SK-N-SH treated with all-trans-retinoic acid at 6 μM for 48 hours (cell line): ENCODE data around the gene DNER.

Experiments
- ARNTL ChIP-seq: fragments of 450-650 bp; formaldehyde crosslinking; IDR thresholded peaks from 2 replicates; pipeline ENCODE4 v1.5.0; 2020; ENCODE audit warnings: low read depth, mild to moderate bottlenecking, moderate library complexity, borderline replicate concordance
- BACH2 ChIP-seq: fragments of 250-450 bp; sonication (Bioruptor Pico); IDR thresholded peaks from 2 replicates; pipeline ENCODE4 v1.9.0; 2021; ENCODE audit warnings: mild to moderate bottlenecking, borderline replicate concordance
- CREB5 ChIP-seq: fragments of 250-450 bp; sonication (Bioruptor Pico); IDR thresholded peaks from 2 replicates; pipeline ENCODE4 v1.5.1; 2020; ENCODE audit warnings: low read depth, mild to moderate bottlenecking, moderate library complexity
- CSDC2 ChIP-seq: fragments of 250-450 bp; sonication (Bioruptor Pico); IDR thresholded peaks from 2 replicates; pipeline ENCODE4 v1.5.0; 2020; ENCODE audit warnings: mild to moderate bottlenecking, moderate library complexity
- GLIS3 ChIP-seq: fragments of 250-450 bp; sonication (Bioruptor Pico); IDR thresholded peaks from 2 replicates; pipeline ENCODE4 v1.5.0; 2020; ENCODE audit warnings: mild to moderate bottlenecking, moderate library complexity
- ISL1 ChIP-seq: fragments of 250-450 bp; sonication (Bioruptor Pico); IDR thresholded peaks from 2 replicates; pipeline ENCODE4 v2.1.2; 2022; ENCODE audit warnings: mild to moderate bottlenecking, moderate library complexity
- TCF4 ChIP-seq: fragments of 250-450 bp; sonication (Bioruptor Pico); IDR thresholded peaks from 2 replicates; pipeline ENCODE4 v1.8.0; 2021; ENCODE audit warnings: mild to moderate bottlenecking, moderate library complexity, borderline replicate concordance
- ZFP3 ChIP-seq: fragments of 250-450 bp; sonication (Bioruptor Pico); IDR thresholded peaks from 2 replicates; pipeline ENCODE4 v1.5.0; 2020; ENCODE audit warnings: mild to moderate bottlenecking, moderate library complexity
- ZFP30 ChIP-seq: fragments of 450-650 bp; formaldehyde crosslinking; IDR thresholded peaks from 2 replicates; pipeline ENCODE4 v1.5.0; 2022; ENCODE audit warnings: mild to moderate bottlenecking, moderate library complexity
- ZNF565 ChIP-seq: fragments of 450-650 bp; formaldehyde crosslinking; conservative IDR thresholded peaks from 2 replicates; pipeline ENCODE4 v1.5.0; 2020; ENCODE audit warnings: low read depth, mild to moderate bottlenecking, moderate library complexity
- ZNF70 ChIP-seq: fragments of 450-650 bp; formaldehyde crosslinking; IDR thresholded peaks from 2 replicates; pipeline ENCODE4 v1.5.0; 2020; ENCODE audit warnings: mild to moderate bottlenecking, moderate library complexity
- TF ChIP-seq, protein P1 (sequence below): fragments of 250-450 bp; sonication (Bioruptor Pico); IDR thresholded peaks from 2 replicates; pipeline ENCODE4 v1.8.0; 2020; ENCODE audit warnings: mild to moderate bottlenecking, moderate library complexity, borderline replicate concordance
- TF ChIP-seq, protein P2 (sequence below): fragments of 250-450 bp; sonication (Bioruptor Pico); IDR thresholded peaks from 2 replicates; pipeline ENCODE4 v1.5.1; 2021; ENCODE audit warnings: mild to moderate bottlenecking, moderate library complexity

GRCh38 chr2:229514273-229514895 is 200.0 kb downstream of the DNER start:
- TF ChIP-seq, protein P1, sequence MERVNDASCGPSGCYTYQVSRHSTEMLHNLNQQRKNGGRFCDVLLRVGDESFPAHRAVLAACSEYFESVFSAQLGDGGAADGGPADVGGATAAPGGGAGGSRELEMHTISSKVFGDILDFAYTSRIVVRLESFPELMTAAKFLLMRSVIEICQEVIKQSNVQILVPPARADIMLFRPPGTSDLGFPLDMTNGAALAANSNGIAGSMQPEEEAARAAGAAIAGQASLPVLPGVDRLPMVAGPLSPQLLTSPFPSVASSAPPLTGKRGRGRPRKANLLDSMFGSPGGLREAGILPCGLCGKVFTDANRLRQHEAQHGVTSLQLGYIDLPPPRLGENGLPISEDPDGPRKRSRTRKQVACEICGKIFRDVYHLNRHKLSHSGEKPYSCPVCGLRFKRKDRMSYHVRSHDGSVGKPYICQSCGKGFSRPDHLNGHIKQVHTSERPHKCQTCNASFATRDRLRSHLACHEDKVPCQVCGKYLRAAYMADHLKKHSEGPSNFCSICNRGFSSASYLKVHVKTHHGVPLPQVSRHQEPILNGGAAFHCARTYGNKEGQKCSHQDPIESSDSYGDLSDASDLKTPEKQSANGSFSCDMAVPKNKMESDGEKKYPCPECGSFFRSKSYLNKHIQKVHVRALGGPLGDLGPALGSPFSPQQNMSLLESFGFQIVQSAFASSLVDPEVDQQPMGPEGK (CRISPR knock-in tag), result no peak
- TF ChIP-seq BACH2 (CRISPR knock-in tag) (no peak), CREB5 (no peak), ZNF70 (CRISPR knock-in tag) (no peak), TCF4 (CRISPR knock-in tag) (no peak), GLIS3 (CRISPR knock-in tag) (no peak), CSDC2 (no peak), ZFP3 (CRISPR knock-in tag) (no peak), ARNTL (CRISPR knock-in tag) (no peak), ZNF565 (no peak), ZFP30 (CRISPR knock-in tag) (no peak), ISL1 (CRISPR knock-in tag) (peak; percentile 36; the same call in 1 of the 2 replicates)
- TF ChIP-seq, protein P2, sequence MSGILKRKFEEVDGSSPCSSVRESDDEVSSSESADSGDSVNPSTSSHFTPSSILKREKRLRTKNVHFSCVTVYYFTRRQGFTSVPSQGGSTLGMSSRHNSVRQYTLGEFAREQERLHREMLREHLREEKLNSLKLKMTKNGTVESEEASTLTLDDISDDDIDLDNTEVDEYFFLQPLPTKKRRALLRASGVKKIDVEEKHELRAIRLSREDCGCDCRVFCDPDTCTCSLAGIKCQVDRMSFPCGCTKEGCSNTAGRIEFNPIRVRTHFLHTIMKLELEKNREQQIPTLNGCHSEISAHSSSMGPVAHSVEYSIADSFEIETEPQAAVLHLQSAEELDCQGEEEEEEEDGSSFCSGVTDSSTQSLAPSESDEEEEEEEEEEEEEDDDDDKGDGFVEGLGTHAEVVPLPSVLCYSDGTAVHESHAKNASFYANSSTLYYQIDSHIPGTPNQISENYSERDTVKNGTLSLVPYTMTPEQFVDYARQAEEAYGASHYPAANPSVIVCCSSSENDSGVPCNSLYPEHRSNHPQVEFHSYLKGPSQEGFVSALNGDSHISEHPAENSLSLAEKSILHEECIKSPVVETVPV (CRISPR knock-in tag), result no peak
